ENCODE measurements around the gene CLCN6.

GRCh38 chr1:11790101-11790879 lies 15.7 kb upstream of the CLCN6 start:
- no peak for TF ChIP-seq CTCF (IDR thresholded peaks at IDR 0.05; ENCODE audit: low read depth, low read length)
- TF ChIP-seq EZH2phosphoT487 (IDR thresholded peaks at IDR 0.05; ENCODE audit: low read depth): no peak
